Activated T-helper 17 cell treated with anti-CD3 and anti-CD28 coated beads, Interleukin-2, amount 50 U/mL, for 72 hours (primary cell): ENCODE data around the gene ITGA3. TPM values are rescaled to one million over a fixed set of nuclear protein-coding genes. Genes with fewer than 3 reads are reported as not detected.

ENCODE experiments used
- ATAC-seq: fragments of 150-1000 bp; cut with Tn5 transposase; replicated peaks from 2 replicates; pipeline ENCODE4 v1.10.0; 2021; ENCODE audit warnings: mild to moderate bottlenecking, moderate library complexity
- H3K27ac Mint-ChIP-seq: one replicate; pipeline ENCODE4 v1.8.0; 2022; ENCODE audit warnings: mixed read lengths
- H3K27me3 Mint-ChIP-seq: one replicate; pipeline ENCODE4 v1.8.0; 2022; ENCODE audit warnings: mixed read lengths
- H3K36me3 Mint-ChIP-seq: one replicate; pipeline ENCODE4 v1.8.0; 2022; ENCODE audit warnings: low read depth, mild to moderate bottlenecking, mixed read lengths
- H3K4me1 Mint-ChIP-seq: one replicate; pipeline ENCODE4 v1.8.0; 2022; ENCODE audit warnings: mixed read lengths
- H3K4me3 Mint-ChIP-seq: one replicate; pipeline ENCODE4 v1.8.0; 2022; ENCODE audit warnings: mild to moderate bottlenecking, mixed read lengths
- H3K9me3 Mint-ChIP-seq: one replicate; pipeline ENCODE4 v1.8.0; 2022; ENCODE audit warnings: mixed read lengths
- total RNA-seq, 2 donors: library from RNA; stranded (reverse); gene quantifications; one replicate each; pipeline ENCODE4 v1.2.3, GENCODE V29; 2022

The ITGA3 gene
- total RNA-seq, 2 donors from 2014 or later: 5.3 to 22.2 TPM

- Mint-ChIP-seq H3K36me3 (peaks cover 18% of the 10 kb centered on the region), H3K27me3 (no peaks in the 10 kb centered on the region), H3K4me1 (peaks cover 20% of the 10 kb centered on the region), H3K27ac (peak overlapping the region; percentile 93), H3K9me3 (no peaks in the 10 kb centered on the region), H3K4me3 (peak overlapping the region; percentile 96)
- no peak for ATAC-seq
These were observed 39.7 kb downstream of the ITGA3 start for GRCh38 chr17:50095626-50096037.

- H3K27ac Mint-ChIP-seq: peak overlapping the region; percentile 93
- peaks cover 18% of the 10 kb centered on the region for H3K36me3 Mint-ChIP-seq
- H3K27me3 Mint-ChIP-seq: no peaks in the 10 kb centered on the region
- peak overlapping the region; percentile 96 for H3K4me3 Mint-ChIP-seq
- H3K9me3 Mint-ChIP-seq: no peaks in the 10 kb centered on the region
- H3K4me1 Mint-ChIP-seq: peaks cover 20% of the 10 kb centered on the region
- no peak for ATAC-seq
These were observed 40.2 kb downstream of the ITGA3 start for GRCh38 chr17:50096092-50096491.

DNA sequence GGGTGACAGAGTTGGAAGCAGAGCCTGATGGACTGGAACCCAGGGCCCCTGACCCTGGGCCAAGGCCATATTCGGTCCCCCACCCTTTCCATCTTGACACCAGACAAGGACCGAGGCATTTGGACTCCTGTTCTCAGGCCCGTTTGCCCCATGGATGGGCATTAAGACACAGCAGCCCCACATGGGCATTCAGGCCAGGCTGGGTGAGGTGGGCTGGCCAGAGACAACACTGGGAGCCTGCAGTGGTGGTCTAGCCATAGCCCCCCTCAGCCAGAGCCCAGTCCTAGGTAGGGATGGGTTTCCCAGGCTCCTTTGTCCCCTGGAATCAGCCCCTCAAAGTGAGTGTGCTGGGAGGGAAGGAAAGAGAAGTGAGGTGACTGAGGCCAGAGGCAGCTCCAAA, 40.8 kb downstream of the ITGA3 start:
- peak overlapping the region; percentile 17 for H3K27ac Mint-ChIP-seq
- no peaks in the 10 kb centered on the region for H3K9me3 Mint-ChIP-seq
- H3K36me3 Mint-ChIP-seq: peaks cover 18% of the 10 kb centered on the region
- no peak for ATAC-seq
- H3K27me3 Mint-ChIP-seq: no peaks in the 10 kb centered on the region
- peaks cover 20% of the 10 kb centered on the region for H3K4me1 Mint-ChIP-seq
- peak overlapping the region; percentile 96 for H3K4me3 Mint-ChIP-seq

DNA sequence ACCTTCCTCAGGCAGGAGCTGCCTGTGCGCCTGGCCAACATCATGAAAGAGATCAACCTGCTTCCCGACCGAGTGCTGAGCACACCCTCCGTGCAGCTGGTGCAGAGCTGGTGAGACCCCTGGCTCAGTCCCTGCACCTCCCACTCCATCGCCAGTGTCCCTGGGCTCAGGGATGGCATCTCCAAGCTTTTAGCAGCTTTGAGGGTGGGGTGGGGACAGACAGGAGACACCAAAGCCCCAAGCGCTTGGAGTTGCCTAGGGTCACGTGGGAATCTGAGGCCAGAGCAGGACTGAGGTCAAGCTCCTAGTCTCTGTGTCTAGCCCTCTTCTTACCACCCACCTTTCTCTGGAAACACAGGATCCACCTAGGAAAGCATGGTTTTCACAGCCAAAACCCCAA, 41.5 kb downstream of the ITGA3 start:
- H3K36me3 Mint-ChIP-seq: peaks cover 18% of the 10 kb centered on the region
- peak overlapping the region; percentile 17 for H3K27ac Mint-ChIP-seq
- H3K4me3 Mint-ChIP-seq: peak overlapping the region; percentile 96
- H3K9me3 Mint-ChIP-seq: no peaks in the 10 kb centered on the region
- no peaks in the 10 kb centered on the region for H3K27me3 Mint-ChIP-seq
- no peak for ATAC-seq
- H3K4me1 Mint-ChIP-seq: peaks cover 20% of the 10 kb centered on the region

DNA sequence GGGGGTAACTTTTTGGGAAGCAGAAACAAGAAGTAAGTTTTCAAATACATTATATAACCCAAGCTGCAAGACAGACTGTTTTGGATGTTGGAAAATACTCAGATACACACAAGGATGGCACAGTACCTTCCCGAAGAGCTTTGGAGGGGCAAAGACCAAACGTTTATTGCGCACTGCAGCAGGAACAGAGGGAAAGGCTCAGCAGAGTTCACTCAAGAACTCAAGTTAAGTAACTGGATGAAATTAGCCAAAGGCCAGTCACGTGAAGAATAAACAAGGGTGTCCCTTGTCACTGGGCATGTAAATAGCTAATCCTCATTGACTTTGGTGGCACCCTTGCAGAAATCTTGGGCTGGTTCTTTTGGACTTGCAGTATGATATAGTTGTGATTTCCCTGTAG, 42.0 kb downstream of the ITGA3 start:
- H3K4me3 Mint-ChIP-seq: no peak overlapping the region
- H3K4me1 Mint-ChIP-seq: peaks cover 20% of the 10 kb centered on the region
- no peak for ATAC-seq
- H3K36me3 Mint-ChIP-seq: peaks cover 18% of the 10 kb centered on the region
- no peaks in the 10 kb centered on the region for H3K9me3 Mint-ChIP-seq
- H3K27me3 Mint-ChIP-seq: no peaks in the 10 kb centered on the region
- H3K27ac Mint-ChIP-seq: no peak overlapping the region

DNA sequence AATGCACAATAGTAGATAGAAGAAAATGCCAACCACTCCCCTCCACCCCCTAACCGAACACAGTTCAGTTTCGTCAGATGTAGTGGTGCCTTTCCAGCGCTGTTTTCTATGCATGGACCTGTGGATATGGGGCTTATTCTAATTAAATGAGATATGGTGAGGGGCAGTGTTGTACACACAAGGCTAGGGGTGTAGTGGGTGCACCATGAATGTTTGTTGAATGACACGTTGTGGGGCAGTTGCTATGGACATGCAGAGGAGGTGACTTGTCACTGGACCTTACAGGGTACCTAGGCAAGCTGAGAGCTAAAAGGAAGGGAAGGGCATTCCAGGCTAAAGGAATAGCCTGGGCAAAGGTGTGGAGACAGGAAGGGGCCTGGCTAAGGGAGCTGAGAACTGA, 42.7 kb downstream of the ITGA3 start:
- Mint-ChIP-seq H3K27me3 (no peaks in the 10 kb centered on the region), H3K4me3 (no peak overlapping the region), H3K9me3 (no peaks in the 10 kb centered on the region), H3K36me3 (peaks cover 18% of the 10 kb centered on the region), H3K27ac (no peak overlapping the region), H3K4me1 (peaks cover 20% of the 10 kb centered on the region)
- ATAC-seq: no peak

DNA sequence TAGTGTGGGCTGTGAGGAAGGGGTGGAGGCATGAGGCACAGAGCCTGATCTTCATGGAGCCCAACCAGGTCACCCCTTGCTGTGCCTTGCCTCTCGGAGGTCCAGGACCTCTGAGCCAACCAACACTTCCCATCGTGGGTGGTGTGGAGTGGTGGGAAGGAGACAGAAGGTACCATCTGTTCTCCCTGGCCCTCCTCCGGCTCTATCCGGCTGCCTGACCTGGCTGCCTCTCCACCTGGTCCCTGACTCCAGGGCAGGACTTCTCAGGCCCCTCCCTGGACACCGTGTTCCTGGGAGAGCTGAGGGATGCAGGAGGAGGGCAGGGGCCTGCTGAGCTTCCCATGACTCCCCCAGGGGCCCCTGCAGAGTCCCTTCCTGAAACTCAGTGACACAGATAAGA, 43.1 kb downstream of the ITGA3 start:
- Mint-ChIP-seq H3K4me3 (no peak overlapping the region), H3K36me3 (peaks cover 18% of the 10 kb centered on the region), H3K9me3 (no peaks in the 10 kb centered on the region), H3K27me3 (no peaks in the 10 kb centered on the region), H3K4me1 (peaks cover 20% of the 10 kb centered on the region), H3K27ac (no peak overlapping the region)
- no peak for ATAC-seq

GRCh38 chr17:50100480-50100883, 44.6 kb downstream of the ITGA3 start:
- no peak for ATAC-seq
- H3K27me3 Mint-ChIP-seq: no peaks in the 10 kb centered on the region
- H3K36me3 Mint-ChIP-seq: peaks cover 13% of the 10 kb centered on the region
- H3K4me3 Mint-ChIP-seq: no peak overlapping the region
- H3K9me3 Mint-ChIP-seq: no peaks in the 10 kb centered on the region
- peaks cover 20% of the 10 kb centered on the region for H3K4me1 Mint-ChIP-seq
- H3K27ac Mint-ChIP-seq: peak overlapping the region; percentile 83

- Mint-ChIP-seq H3K36me3 (peaks cover 14% of the 10 kb centered on the region), H3K4me3 (no peak overlapping the region), H3K27ac (no peak overlapping the region), H3K27me3 (no peaks in the 10 kb centered on the region), H3K4me1 (peaks cover 16% of the 10 kb centered on the region), H3K9me3 (no peaks in the 10 kb centered on the region)
- ATAC-seq: no peak
These were observed 45.0 kb downstream of the ITGA3 start for GRCh38 chr17:50100921-50101345.

GRCh38 chr17:50101346-50102163, 45.6 kb downstream of the ITGA3 start:
- Mint-ChIP-seq H3K36me3 (peaks cover 14% of the 10 kb centered on the region), H3K27ac (no peak overlapping the region), H3K9me3 (no peaks in the 10 kb centered on the region), H3K27me3 (no peaks in the 10 kb centered on the region), H3K4me3 (no peak overlapping the region), H3K4me1 (peaks cover 11% of the 10 kb centered on the region)
- no peak for ATAC-seq

- H3K4me3 Mint-ChIP-seq: no peak overlapping the region
- peaks cover 14% of the 10 kb centered on the region for H3K36me3 Mint-ChIP-seq
- no peaks in the 10 kb centered on the region for H3K27me3 Mint-ChIP-seq
- no peak for ATAC-seq
- H3K9me3 Mint-ChIP-seq: no peaks in the 10 kb centered on the region
- peaks cover 11% of the 10 kb centered on the region for H3K4me1 Mint-ChIP-seq
- H3K27ac Mint-ChIP-seq: no peak overlapping the region
These were observed 46.5 kb downstream of the ITGA3 start for GRCh38 chr17:50102164-50102991.

GRCh38 chr17:50103252-50103651, 47.3 kb downstream of the ITGA3 start:
- Mint-ChIP-seq H3K9me3 (no peaks in the 10 kb centered on the region), H3K27me3 (no peaks in the 10 kb centered on the region), H3K4me3 (no peak overlapping the region), H3K36me3 (peaks cover 12% of the 10 kb centered on the region), H3K4me1 (peaks cover 11% of the 10 kb centered on the region), H3K27ac (no peak overlapping the region)
- no peak for ATAC-seq

- H3K4me3 Mint-ChIP-seq: no peak overlapping the region
- H3K36me3 Mint-ChIP-seq: peaks cover 7% of the 10 kb centered on the region
- H3K27me3 Mint-ChIP-seq: no peaks in the 10 kb centered on the region
- peaks cover 11% of the 10 kb centered on the region for H3K4me1 Mint-ChIP-seq
- no peaks in the 10 kb centered on the region for H3K9me3 Mint-ChIP-seq
- no peak overlapping the region for H3K27ac Mint-ChIP-seq
- no peak for ATAC-seq
These were observed 48.0 kb downstream of the ITGA3 start for GRCh38 chr17:50103941-50104340.

GRCh38 chr17:50105811-50106210, 49.9 kb downstream of the ITGA3 start:
- no peak for ATAC-seq
- Mint-ChIP-seq H3K4me3 (no peak overlapping the region), H3K36me3 (peaks cover 7% of the 10 kb centered on the region), H3K27ac (no peak overlapping the region), H3K27me3 (no peaks in the 10 kb centered on the region), H3K9me3 (no peaks in the 10 kb centered on the region), H3K4me1 (no peaks in the 10 kb centered on the region)
